DOHH2 (cell line): ENCODE data around the gene YLPM1.

ENCODE experiments used
- H3F3A ChIP-seq: fragments of 200-600 bp; sonication (generic), shearing (Covaris generic); 2 replicates; pipeline ENCODE4 v1.6.0; 2016; ENCODE audit warnings: antibody characterized with exemption, mild to moderate bottlenecking; ENCODE audit not compliant: control insufficient read depth, insufficient read depth
- H3K27ac ChIP-seq: fragments of 200-600 bp; sonication (generic); 2 replicates; pipeline ENCODE4 v1.5.1; 2014; ENCODE audit warnings: low read depth, mild to moderate bottlenecking, low read length, moderate library complexity
- H3K27me3 ChIP-seq: fragments of 200-600 bp; sonication (generic); 2 replicates; pipeline ENCODE4 v1.6.1; 2014; ENCODE audit warnings: mild to moderate bottlenecking, low read length, mixed read lengths; ENCODE audit not compliant: control insufficient read depth
- H3K36me3 ChIP-seq: fragments of 200-600 bp; sonication (generic); 2 replicates; pipeline ENCODE4 v1.6.1; 2014; ENCODE audit warnings: mild to moderate bottlenecking, low read length, moderate library complexity, mixed read lengths; ENCODE audit not compliant: control insufficient read depth
- H3K4me1 ChIP-seq: fragments of 200-600 bp; sonication (generic); 2 replicates; pipeline ENCODE4 v1.6.1; 2014; ENCODE audit warnings: mild to moderate bottlenecking, low read length, mixed read lengths; ENCODE audit not compliant: control insufficient read depth
- H3K4me2 ChIP-seq: fragments of 200-600 bp; sonication (generic); 2 replicates; pipeline ENCODE4 v1.6.0; 2014; ENCODE audit warnings: mild to moderate bottlenecking, low read length, moderate library complexity
- H3K4me3 ChIP-seq: fragments of 200-600 bp; sonication (generic); 2 replicates; pipeline ENCODE4 v1.5.1; 2014; ENCODE audit warnings: mild to moderate bottlenecking, low read length, mixed read lengths
- H3K79me2 ChIP-seq: fragments of 200-600 bp; sonication (generic); 2 replicates; pipeline ENCODE4 v1.6.1; 2014; ENCODE audit warnings: mild to moderate bottlenecking, low read length, mixed read lengths; ENCODE audit not compliant: control insufficient read depth
- H3K9me2 ChIP-seq: fragments of 200-600 bp; sonication (generic); replicated peaks from 2 replicates; pipeline ENCODE4 v1.6.1; 2014; ENCODE audit warnings: mild to moderate bottlenecking, low read length, mixed read lengths; ENCODE audit not compliant: control insufficient read depth
- H3K9me3 ChIP-seq: fragments of 200-600 bp; sonication (generic); 2 replicates; pipeline ENCODE4 v1.6.1; 2014; ENCODE audit warnings: antibody characterized with exemption, low read length, mixed read lengths; ENCODE audit not compliant: control insufficient read depth, insufficient read depth
- H4K20me1 ChIP-seq: fragments of 200-600 bp; sonication (generic); 2 replicates; pipeline ENCODE4 v1.6.0; 2014; ENCODE audit warnings: low read depth, mild to moderate bottlenecking, antibody characterized with exemption, low read length, moderate library complexity; ENCODE audit not compliant: control insufficient read depth, insufficient read depth
- CTCF ChIP-seq: fragments of 200-600 bp; sonication (generic); IDR thresholded peaks from one replicate; pipeline ENCODE4 v1.5.1; 2014; ENCODE audit warnings: antibody characterized with exemption, mild to moderate bottlenecking, low read depth, low read length; ENCODE audit not compliant: poor library complexity, severe bottlenecking
- EZH2phosphoT487 ChIP-seq: fragments of 200-600 bp; sonication (generic); IDR thresholded peaks from 2 replicates; pipeline ENCODE4 v1.6.1; 2017; ENCODE audit warnings: borderline replicate concordance, mild to moderate bottlenecking, antibody characterized with exemption, low read length, moderate library complexity, mixed read lengths

The YLPM1 gene

GRCh38 chr14:74834692-74835392, 71.7 kb downstream of the YLPM1 start:
- peaks cover 10% of the 10 kb centered on the region for H3F3A ChIP-seq
- no peak overlapping the region for H3K27ac ChIP-seq
- no peaks in the 10 kb centered on the region for H4K20me1 ChIP-seq
- no peak overlapping the region for H3K4me3 ChIP-seq
- no peaks in the 10 kb centered on the region for H3K27me3 ChIP-seq
- H3K9me2 ChIP-seq: no peaks in the 10 kb centered on the region
- H3K4me1 ChIP-seq: peaks cover 24% of the 10 kb centered on the region
- no peak for TF ChIP-seq CTCF
- peaks cover 58% of the 10 kb centered on the region for H3K36me3 ChIP-seq
- H3K79me2 ChIP-seq: no peaks in the 10 kb centered on the region
- H3K9me3 ChIP-seq: no peaks in the 10 kb centered on the region
- H3K4me2 ChIP-seq: no peak overlapping the region

GRCh38 chr14:74835645-74836250, 72.6 kb downstream of the YLPM1 start:
- H3K27ac ChIP-seq: no peak overlapping the region
- no peak overlapping the region for H3K4me2 ChIP-seq
- peaks cover 10% of the 10 kb centered on the region for H3F3A ChIP-seq
- H3K36me3 ChIP-seq: peaks cover 56% of the 10 kb centered on the region
- H3K9me2 ChIP-seq: no peaks in the 10 kb centered on the region
- peaks cover 24% of the 10 kb centered on the region for H3K4me1 ChIP-seq
- H3K79me2 ChIP-seq: no peaks in the 10 kb centered on the region
- TF ChIP-seq EZH2phosphoT487 (no peak), CTCF (no peak)
- H3K27me3 ChIP-seq: no peaks in the 10 kb centered on the region
- H3K4me3 ChIP-seq: no peak overlapping the region
- no peaks in the 10 kb centered on the region for H4K20me1 ChIP-seq
- no peaks in the 10 kb centered on the region for H3K9me3 ChIP-seq

GRCh38 chr14:74836251-74836960, 73.3 kb downstream of the YLPM1 start:
- TF ChIP-seq CTCF (no peak), EZH2phosphoT487 (no peak)
- Histone ChIP-seq H3K4me1 (peaks cover 24% of the 10 kb centered on the region), H4K20me1 (no peaks in the 10 kb centered on the region), H3K79me2 (no peaks in the 10 kb centered on the region), H3K27me3 (no peaks in the 10 kb centered on the region), H3K36me3 (peaks cover 50% of the 10 kb centered on the region), H3K27ac (no peak overlapping the region), H3K4me3 (no peak overlapping the region), H3K9me3 (no peaks in the 10 kb centered on the region), H3K4me2 (no peak overlapping the region), H3K9me2 (no peaks in the 10 kb centered on the region), H3F3A (peaks cover 10% of the 10 kb centered on the region)
